ENCODE data around the gene ELOVL6. TPM values are rescaled to one million over a fixed set of nuclear protein-coding genes. Genes with fewer than 3 reads are reported as not detected.

Gene ELOVL6
- total RNA-seq, 1 donor from 2014 or later = 3.6 TPM

- H3K27me3 ChIP-seq (ENCODE audit: low read depth) = no peaks in the 10 kb centered on the region
- no peak for TF ChIP-seq CTCF (IDR thresholded peaks at IDR 0.05)
- no peaks in the 10 kb centered on the region for H3K36me3 ChIP-seq
- H3K9me3 ChIP-seq = no peaks in the 10 kb centered on the region
- H3K4me1 ChIP-seq = no peaks in the 10 kb centered on the region
- H3K4me3 ChIP-seq = no peak overlapping the region
- intact Hi-C loops (cut with DNase I) = no loop called here
- H3K27ac ChIP-seq = no peak overlapping the region
- DNase-seq = no peak
- ATAC-seq = no peak
Observed at GRCh38 chr4:110152386-110152785, 46.0 kb downstream of the ELOVL6 start.

GRCh38 chr4:110149089-110149488 lies 49.3 kb downstream of the ELOVL6 start:
- no peak for TF ChIP-seq CTCF (IDR thresholded peaks at IDR 0.05)
- Histone ChIP-seq H3K27ac (no peak overlapping the region), H3K27me3 (ENCODE audit: low read depth) (no peaks in the 10 kb centered on the region), H3K4me1 (no peaks in the 10 kb centered on the region), H3K9me3 (no peaks in the 10 kb centered on the region), H3K4me3 (no peak overlapping the region), H3K36me3 (no peaks in the 10 kb centered on the region)
- intact Hi-C loops (cut with DNase I) = no loop called here
- DNase-seq = no peak
- no peak for ATAC-seq

- ATAC-seq (no peak), DNase-seq (no peak)
- Histone ChIP-seq H3K9me3 (no peaks in the 10 kb centered on the region), H3K4me3 (no peak overlapping the region), H3K4me1 (peaks cover 5% of the 10 kb centered on the region), H3K27me3 (ENCODE audit: low read depth) (no peaks in the 10 kb centered on the region), H3K36me3 (no peaks in the 10 kb centered on the region), H3K27ac (no peak overlapping the region)
- intact Hi-C loops (cut with DNase I) = no loop called here
- no peak for TF ChIP-seq CTCF (IDR thresholded peaks at IDR 0.05)
Observed at GRCh38 chr4:110142461-110142860, 56.0 kb downstream of the ELOVL6 start.

GRCh38 chr4:110139815-110140214 lies 58.6 kb downstream of the ELOVL6 start:
- Histone ChIP-seq H3K9me3 (no peaks in the 10 kb centered on the region), H3K27ac (no peak overlapping the region), H3K4me1 (peaks cover 5% of the 10 kb centered on the region), H3K27me3 (ENCODE audit: low read depth) (no peaks in the 10 kb centered on the region), H3K36me3 (no peaks in the 10 kb centered on the region), H3K4me3 (no peak overlapping the region)
- DNase-seq (no peak), ATAC-seq (no peak)
- TF ChIP-seq CTCF (IDR thresholded peaks at IDR 0.05) = no peak
- intact Hi-C loops (cut with DNase I) = no loop called here

GRCh38 chr4:110139111-110139510 lies 59.3 kb downstream of the ELOVL6 start:
- TF ChIP-seq CTCF (IDR thresholded peaks at IDR 0.05) = no peak
- no peak for DNase-seq
- intact Hi-C loops (cut with DNase I) = no loop called here
- Histone ChIP-seq H3K4me1 (peaks cover 5% of the 10 kb centered on the region), H3K4me3 (no peak overlapping the region), H3K27me3 (ENCODE audit: low read depth) (no peaks in the 10 kb centered on the region), H3K9me3 (no peaks in the 10 kb centered on the region), H3K27ac (no peak overlapping the region), H3K36me3 (no peaks in the 10 kb centered on the region)
- ATAC-seq = no peak

- ATAC-seq = no peak
- TF ChIP-seq CTCF (IDR thresholded peaks at IDR 0.05) = no peak
- Histone ChIP-seq H3K36me3 (no peaks in the 10 kb centered on the region), H3K27ac (no peak overlapping the region), H3K9me3 (no peaks in the 10 kb centered on the region), H3K27me3 (ENCODE audit: low read depth) (no peaks in the 10 kb centered on the region), H3K4me1 (peaks cover 5% of the 10 kb centered on the region), H3K4me3 (no peak overlapping the region)
- intact Hi-C loops (cut with DNase I) = no loop called here
- no peak for DNase-seq
Observed at GRCh38 chr4:110138551-110138950, 59.9 kb downstream of the ELOVL6 start.
